ENCODE data around the gene OR52D1. TPM values are rescaled to one million over a fixed set of nuclear protein-coding genes. Genes with fewer than 3 reads are reported as not detected.

OR52D1 gene
- total RNA-seq, 4 donors from 2014 or later: not detected

GRCh38 chr11:5486421-5486820 lies 2.1 kb upstream of the OR52D1 start:
- Histone ChIP-seq H3K27me3 (no peaks in the 10 kb centered on the region), H3K9me3 (no peaks in the 10 kb centered on the region), H3K4me1 (no peaks in the 10 kb centered on the region), H3K27ac (no peak overlapping the region), H3K36me3 (no peaks in the 10 kb centered on the region), H3K4me3 (no peak overlapping the region)
- no peak for DNase-seq (ENCODE audit: low spot score in 2 of 2)
- TF ChIP-seq EP300 (IDR thresholded peaks at IDR 0.05) (no peak), CTCF (IDR thresholded peaks at IDR 0.05) (no peak), POLR2A (IDR thresholded peaks at IDR 0.05) (no peak)
- 73 to 82% methylated on average over 3 of the region's 3 CpGs for WGBS, 2 donors

GRCh38 chr11:5488798-5489399 lies 414 bp downstream of the OR52D1 start:
- WGBS, 2 donors: 98% methylated on average over 4 of the region's 4 CpGs
- no peaks in the 10 kb centered on the region for H3K4me1 ChIP-seq
- H3K36me3 ChIP-seq: no peaks in the 10 kb centered on the region
- no peaks in the 10 kb centered on the region for H3K9me3 ChIP-seq
- no peak for DNase-seq (ENCODE audit: low spot score in 2 of 2)
- TF ChIP-seq EP300 (IDR thresholded peaks at IDR 0.05): no peak
- TF ChIP-seq POLR2A (IDR thresholded peaks at IDR 0.05): no peak
- TF ChIP-seq CTCF (IDR thresholded peaks at IDR 0.05): no peak
- H3K27me3 ChIP-seq: no peaks in the 10 kb centered on the region
- no peak overlapping the region for H3K4me3 ChIP-seq
- H3K27ac ChIP-seq: no peak overlapping the region

- Histone ChIP-seq H3K27me3 (no peaks in the 10 kb centered on the region), H3K27ac (no peak overlapping the region), H3K36me3 (no peaks in the 10 kb centered on the region), H3K4me1 (no peaks in the 10 kb centered on the region), H3K9me3 (no peaks in the 10 kb centered on the region), H3K4me3 (no peak overlapping the region)
- TF ChIP-seq CTCF (IDR thresholded peaks at IDR 0.05) (no peak), EP300 (IDR thresholded peaks at IDR 0.05) (no peak), POLR2A (IDR thresholded peaks at IDR 0.05) (no peak)
- 49 to 50% methylated on average over 5 of the region's 5 CpGs for WGBS, 2 donors
- no peak for DNase-seq (ENCODE audit: low spot score in 2 of 2)
Measured at GRCh38 chr11:5489576-5490357, 1.3 kb downstream of the OR52D1 start.

- Histone ChIP-seq H3K27me3 (no peaks in the 10 kb centered on the region), H3K9me3 (no peaks in the 10 kb centered on the region), H3K4me1 (no peaks in the 10 kb centered on the region), H3K27ac (no peak overlapping the region), H3K36me3 (no peaks in the 10 kb centered on the region), H3K4me3 (no peak overlapping the region)
- DNase-seq (ENCODE audit: low spot score in 2 of 2): no peak
- TF ChIP-seq CTCF (IDR thresholded peaks at IDR 0.05) (no peak), POLR2A (IDR thresholded peaks at IDR 0.05) (no peak), EP300 (IDR thresholded peaks at IDR 0.05) (no peak)
- 60 to 64% methylated on average over 2 of the region's 2 CpGs for WGBS, 2 donors
Measured at GRCh38 chr11:5499671-5500070, 11.2 kb downstream of the OR52D1 start.

- DNase-seq (ENCODE audit: low spot score in 2 of 2): no peak
- Histone ChIP-seq H3K36me3 (no peaks in the 10 kb centered on the region), H3K27ac (no peak overlapping the region), H3K9me3 (no peaks in the 10 kb centered on the region), H3K4me1 (no peaks in the 10 kb centered on the region), H3K27me3 (no peaks in the 10 kb centered on the region), H3K4me3 (no peak overlapping the region)
- 75 to 87% methylated on average over 6 of the region's 6 CpGs for WGBS, 2 donors
- no peak for TF ChIP-seq CTCF (IDR thresholded peaks at IDR 0.05)
- no peak for TF ChIP-seq POLR2A (IDR thresholded peaks at IDR 0.05)
- TF ChIP-seq EP300 (IDR thresholded peaks at IDR 0.05): no peak
Measured at GRCh38 chr11:5500393-5500801, 11.9 kb downstream of the OR52D1 start.

Data from tibial nerve (tissue), 4 donors.